BJ (cell line): ENCODE results near the gene CCDC141. TPM values are rescaled to one million over a fixed set of nuclear protein-coding genes. Genes with fewer than 3 reads are reported as not detected.

Experiments used
- CTCF ChIA-PET: fragments of 350-600 bp; formaldehyde crosslinking; extraction: SDS; loops from one replicate; lab custom pipeline; 2021; ENCODE audit warnings: antibody characterized with exemption, inconsistent platforms; lab: Yijun Ruan, JAX
- POLR2A ChIA-PET: fragments of 300-600 bp; sonication (Branson Sonifier 250); formaldehyde crosslinking; extraction: SDS; loops from one replicate; lab custom pipeline; 2021; ENCODE audit warnings: antibody characterized with exemption; lab: Charles Lee
- DNase-seq: peaks from one replicate; pipeline ENCODE4 v3.0.0-alpha.2; 2011; ENCODE audit warnings: low read depth
- H3K27me3 ChIP-seq: 2 replicates; pipeline ENCODE4 v1.6.0; 2011; ENCODE audit warnings: low read length; ENCODE audit not compliant: control insufficient read depth, insufficient read depth
- H3K36me3 ChIP-seq: 2 replicates; pipeline ENCODE4 v1.5.1; 2011; ENCODE audit warnings: low read length; ENCODE audit not compliant: control insufficient read depth, insufficient read depth
- H3K4me3 ChIP-seq: 2 replicates; pipeline ENCODE4 v1.5.1; 2011; ENCODE audit warnings: low read depth, mild to moderate bottlenecking, control low read depth, low read length
- polyA plus RNA-seq: library from polyadenylated mRNA; depleted of rRNA; stranded (reverse); fragments of >200 nt; gene quantifications from 2 replicates; pipeline ENCODE4 v1.2.3, GENCODE V29; 2011
- TF ChIP-seq, protein P1 (sequence below): IDR thresholded peaks from 2 replicates; pipeline ENCODE4 v1.5.1; 2011; ENCODE audit warnings: low read depth, mild to moderate bottlenecking, control low read depth, inconsistent platforms, low read length, moderate library complexity; ENCODE audit not compliant: insufficient read depth

The CCDC141 gene
- polyA plus RNA-seq, 1 experiment = not detected

- no peak for DNase-seq
- Histone ChIP-seq H3K27me3 (no peaks in the 10 kb centered on the region), H3K36me3 (no peaks in the 10 kb centered on the region), H3K4me3 (no peak overlapping the region)
- POLR2A ChIA-PET = no interaction called here
- CTCF ChIA-PET = interaction anchor here (1.0 kb wide), 1 partner anchor 14 kb away, joined by 4 read pairs; no protein-coding TSS in a partner anchor
- TF ChIP-seq, protein P1, sequence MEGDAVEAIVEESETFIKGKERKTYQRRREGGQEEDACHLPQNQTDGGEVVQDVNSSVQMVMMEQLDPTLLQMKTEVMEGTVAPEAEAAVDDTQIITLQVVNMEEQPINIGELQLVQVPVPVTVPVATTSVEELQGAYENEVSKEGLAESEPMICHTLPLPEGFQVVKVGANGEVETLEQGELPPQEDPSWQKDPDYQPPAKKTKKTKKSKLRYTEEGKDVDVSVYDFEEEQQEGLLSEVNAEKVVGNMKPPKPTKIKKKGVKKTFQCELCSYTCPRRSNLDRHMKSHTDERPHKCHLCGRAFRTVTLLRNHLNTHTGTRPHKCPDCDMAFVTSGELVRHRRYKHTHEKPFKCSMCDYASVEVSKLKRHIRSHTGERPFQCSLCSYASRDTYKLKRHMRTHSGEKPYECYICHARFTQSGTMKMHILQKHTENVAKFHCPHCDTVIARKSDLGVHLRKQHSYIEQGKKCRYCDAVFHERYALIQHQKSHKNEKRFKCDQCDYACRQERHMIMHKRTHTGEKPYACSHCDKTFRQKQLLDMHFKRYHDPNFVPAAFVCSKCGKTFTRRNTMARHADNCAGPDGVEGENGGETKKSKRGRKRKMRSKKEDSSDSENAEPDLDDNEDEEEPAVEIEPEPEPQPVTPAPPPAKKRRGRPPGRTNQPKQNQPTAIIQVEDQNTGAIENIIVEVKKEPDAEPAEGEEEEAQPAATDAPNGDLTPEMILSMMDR = no peak
These were observed 222.8 kb downstream of the CCDC141 start for GRCh38 chr2:178827111-178827510.

DNA sequence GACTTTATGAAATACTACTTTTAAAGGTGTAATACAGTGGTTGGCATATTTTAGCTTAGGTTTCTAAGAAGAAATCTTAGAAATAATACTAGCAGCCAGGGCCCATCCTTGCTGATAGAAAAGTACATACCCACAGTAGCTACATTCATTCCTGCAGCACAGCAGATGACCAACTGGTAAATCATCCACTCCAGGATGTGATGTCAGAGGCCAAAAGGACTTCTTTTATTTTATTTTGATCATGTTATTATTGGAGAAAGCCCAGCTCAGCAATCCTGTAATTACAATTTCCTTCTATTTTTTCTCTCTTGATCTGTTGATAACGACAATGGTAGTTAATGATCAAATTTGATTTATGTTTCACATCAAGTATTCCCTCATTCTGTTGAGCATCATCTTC is 224.8 kb downstream of the CCDC141 start:
- POLR2A ChIA-PET = no interaction called here
- Histone ChIP-seq H3K27me3 (no peaks in the 10 kb centered on the region), H3K36me3 (no peaks in the 10 kb centered on the region), H3K4me3 (no peak overlapping the region)
- no peak for DNase-seq
- CTCF ChIA-PET = interaction anchor here (0.6 kb wide), 1 partner anchor 615 kb away, joined by 3 read pairs; no protein-coding TSS in a partner anchor
- TF ChIP-seq, protein P1 = no peak

GRCh38 chr2:178824181-178824580 is 225.8 kb downstream of the CCDC141 start:
- DNase-seq = no peak
- CTCF ChIA-PET = no interaction called here
- H3K4me3 ChIP-seq = no peak overlapping the region
- no peaks in the 10 kb centered on the region for H3K27me3 ChIP-seq
- H3K36me3 ChIP-seq = no peaks in the 10 kb centered on the region
- TF ChIP-seq, protein P1 = no peak
- POLR2A ChIA-PET = no interaction called here

GRCh38 chr2:178819992-178820391 is 229.9 kb downstream of the CCDC141 start:
- ChIA-PET POLR2A (no interaction called here), CTCF (interaction anchor here (1.0 kb wide), 1 partner anchor 15 kb away, joined by 4 read pairs; no protein-coding TSS in a partner anchor)
- TF ChIP-seq, protein P1 = no peak
- H3K4me3 ChIP-seq = no peak overlapping the region
- no peak for DNase-seq
- no peaks in the 10 kb centered on the region for H3K36me3 ChIP-seq
- H3K27me3 ChIP-seq = no peaks in the 10 kb centered on the region

- ChIA-PET POLR2A (no interaction called here), CTCF (interaction anchor here (0.9 to 1.0 kb wide), 2 partner anchors 15 to 94 kb away, joined by 3 to 4 read pairs; no protein-coding TSS in a partner anchor)
- no peaks in the 10 kb centered on the region for H3K36me3 ChIP-seq
- no peak for DNase-seq
- no peak overlapping the region for H3K4me3 ChIP-seq
- H3K27me3 ChIP-seq = no peaks in the 10 kb centered on the region
- TF ChIP-seq, protein P1 = no peak
These were observed 230.6 kb downstream of the CCDC141 start for GRCh38 chr2:178819147-178819875.
